ENCODE data around the gene DPYD.

- TF ChIP-seq CTCF (IDR thresholded peaks at IDR 0.05) (no peak), POLR2AphosphoS5 (IDR thresholded peaks at IDR 0.05; ENCODE audit: low read depth, low read length) (no peak), PBX3 (IDR thresholded peaks at IDR 0.05) (no peak), REST (IDR thresholded peaks at IDR 0.05; ENCODE audit: low read depth, low read length) (no peak), CHD2 (IDR thresholded peaks at IDR 0.05; ENCODE audit: low read length, partially characterized antibody) (no peak), RFX5 (IDR thresholded peaks at IDR 0.05; ENCODE audit: low read length) (no peak), EP300 (IDR thresholded peaks at IDR 0.05; ENCODE audit: borderline replicate concordance in 1 of 2, low read depth in 1 of 2, low read length in 1 of 2) (no peak), NFIC (IDR thresholded peaks at IDR 0.05; ENCODE audit: borderline replicate concordance) (no peak), MAX (IDR thresholded peaks at IDR 0.05; ENCODE audit: low read depth) (no peak)
Measured at GRCh38 chr1:97088391-97088790, 832.4 kb downstream of the DPYD start.
